ENCODE results near the gene CCL5.
"Not testable (repeated sequence)": the region's sequence is repeated elsewhere in the genome, so short reads cannot be mapped to it uniquely, and the experiment has no call there.

CCL5 gene

GRCh38 chr17:35898283-35899070 lies 18.3 kb upstream of the CCL5 start:
- no peak for DNase-seq

- DNase-seq = not testable (repeated sequence)
Observed at GRCh38 chr17:35897772-35898171, 17.6 kb upstream of the CCL5 start.

GRCh38 chr17:35895636-35896587 lies 15.8 kb upstream of the CCL5 start:
- DNase-seq = no peak

GRCh38 chr17:35894206-35894605 lies 14.0 kb upstream of the CCL5 start:
- DNase-seq = no peak

GRCh38 chr17:35893751-35894150 lies 13.6 kb upstream of the CCL5 start:
- DNase-seq = no peak

GRCh38 chr17:35892091-35893035 lies 12.2 kb upstream of the CCL5 start:
- no peak for DNase-seq

- no peak for DNase-seq
Observed at GRCh38 chr17:35891269-35891668, 11.1 kb upstream of the CCL5 start.

- no peak for DNase-seq
Observed at GRCh38 chr17:35890774-35891155, 10.6 kb upstream of the CCL5 start.

GRCh38 chr17:35889818-35890773 lies 9.9 kb upstream of the CCL5 start:
- DNase-seq = no peak

- DNase-seq = no peak
Observed at GRCh38 chr17:35889241-35889640, 9.1 kb upstream of the CCL5 start.

GRCh38 chr17:35878361-35878760 lies 1.8 kb downstream of the CCL5 start:
- no peak for DNase-seq

GRCh38 chr17:35877345-35878029 lies 2.7 kb downstream of the CCL5 start:
- no peak for DNase-seq

- DNase-seq = no peak
Observed at GRCh38 chr17:35876534-35876933, 3.6 kb downstream of the CCL5 start.

GRCh38 chr17:35875800-35876139 lies 4.4 kb downstream of the CCL5 start:
- no peak for DNase-seq

GRCh38 chr17:35875072-35875799 lies 4.9 kb downstream of the CCL5 start:
- DNase-seq = no peak

GRCh38 chr17:35872196-35872980 lies 7.8 kb downstream of the CCL5 start:
- no peak for DNase-seq

- peak in 1 of 2 donors; percentile 8 for DNase-seq
Observed at GRCh38 chr17:35870906-35871819, 9.0 kb downstream of the CCL5 start.

- no peak for DNase-seq
Observed at GRCh38 chr17:35868737-35869136, 11.4 kb downstream of the CCL5 start, which contains the start of gene HEATR9. Gene HEATR9 (minus strand): TSS chr17:35868891. CDS start chr17:35868742, 149 bp downstream.

Measured in bone marrow (tissue), 2 donors.